ENCODE data around the gene TASOR.
"Not testable (repeated sequence)": the region's sequence is repeated elsewhere in the genome, so short reads cannot be mapped to it uniquely, and the experiment has no call there.

Gene TASOR, protein sequence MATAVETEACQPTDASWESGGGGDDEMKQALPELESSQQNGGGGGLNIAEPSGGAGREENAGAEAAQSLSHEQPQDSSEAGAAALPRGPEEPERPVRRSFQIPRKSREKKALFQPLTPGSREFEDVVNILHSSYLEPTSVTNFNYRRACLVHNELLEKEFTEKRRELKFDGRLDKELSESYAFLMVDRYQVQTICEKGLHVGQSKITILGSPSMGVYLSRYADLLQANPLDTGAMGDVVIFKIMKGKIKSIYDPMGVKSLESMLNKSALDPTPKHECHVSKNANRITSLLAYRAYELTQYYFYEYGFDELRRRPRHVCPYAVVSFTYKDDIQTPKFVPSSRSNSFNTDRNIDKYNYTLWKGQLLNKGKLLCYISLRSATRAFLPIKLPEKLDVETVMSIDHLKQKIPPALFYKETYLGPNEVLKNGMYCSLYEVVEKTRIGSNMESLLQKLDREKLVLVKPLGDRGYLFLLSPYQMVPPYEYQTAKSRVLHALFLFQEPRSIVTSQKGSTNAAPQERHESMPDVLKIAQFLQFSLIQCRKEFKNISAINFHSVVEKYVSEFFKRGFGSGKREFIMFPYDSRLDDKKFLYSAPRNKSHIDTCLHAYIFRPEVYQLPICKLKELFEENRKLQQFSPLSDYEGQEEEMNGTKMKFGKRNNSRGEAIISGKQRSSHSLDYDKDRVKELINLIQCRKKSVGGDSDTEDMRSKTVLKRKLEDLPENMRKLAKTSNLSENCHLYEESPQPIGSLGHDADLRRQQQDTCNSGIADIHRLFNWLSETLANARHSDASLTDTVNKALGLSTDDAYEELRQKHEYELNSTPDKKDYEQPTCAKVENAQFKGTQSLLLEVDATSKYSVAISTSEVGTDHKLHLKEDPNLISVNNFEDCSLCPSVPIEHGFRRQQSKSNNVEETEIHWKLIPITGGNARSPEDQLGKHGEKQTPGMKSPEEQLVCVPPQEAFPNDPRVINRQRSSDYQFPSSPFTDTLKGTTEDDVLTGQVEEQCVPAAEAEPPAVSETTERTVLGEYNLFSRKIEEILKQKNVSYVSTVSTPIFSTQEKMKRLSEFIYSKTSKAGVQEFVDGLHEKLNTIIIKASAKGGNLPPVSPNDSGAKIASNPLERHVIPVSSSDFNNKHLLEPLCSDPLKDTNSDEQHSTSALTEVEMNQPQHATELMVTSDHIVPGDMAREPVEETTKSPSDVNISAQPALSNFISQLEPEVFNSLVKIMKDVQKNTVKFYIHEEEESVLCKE (N-terminal part only)

GRCh38 chr3:56683122-56683817 is at the start of gene TASOR:
Gene TASOR, minus strand, starts transcription at chr3:56683265. Its CDS starts 259 bp downstream, at chr3:56683006.
- peak; percentile 67 to 70 for DNase-seq

DNA sequence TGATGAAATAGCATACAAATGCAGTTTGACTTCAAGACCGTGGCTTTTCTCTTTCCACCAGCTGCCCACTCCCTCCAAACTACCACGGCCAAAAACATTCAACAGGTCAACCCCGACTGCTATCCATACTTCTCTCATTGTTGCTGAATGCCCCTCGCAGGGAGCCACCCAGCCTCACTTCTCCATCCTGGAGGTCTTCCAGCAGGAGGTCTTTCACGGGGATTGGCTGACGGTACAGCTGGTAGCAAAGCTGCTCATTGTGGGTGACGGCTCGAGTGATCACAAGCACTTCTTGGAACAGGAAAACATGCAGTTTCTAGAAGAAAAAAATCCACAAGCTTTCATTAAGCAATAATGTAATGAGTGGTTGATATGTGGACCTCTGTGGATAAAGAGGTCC is 49.0 kb upstream of the TASOR start:
- no peak for DNase-seq

GRCh38 chr3:56725175-56725574 is 42.1 kb upstream of the TASOR start:
- no peak for DNase-seq

DNA sequence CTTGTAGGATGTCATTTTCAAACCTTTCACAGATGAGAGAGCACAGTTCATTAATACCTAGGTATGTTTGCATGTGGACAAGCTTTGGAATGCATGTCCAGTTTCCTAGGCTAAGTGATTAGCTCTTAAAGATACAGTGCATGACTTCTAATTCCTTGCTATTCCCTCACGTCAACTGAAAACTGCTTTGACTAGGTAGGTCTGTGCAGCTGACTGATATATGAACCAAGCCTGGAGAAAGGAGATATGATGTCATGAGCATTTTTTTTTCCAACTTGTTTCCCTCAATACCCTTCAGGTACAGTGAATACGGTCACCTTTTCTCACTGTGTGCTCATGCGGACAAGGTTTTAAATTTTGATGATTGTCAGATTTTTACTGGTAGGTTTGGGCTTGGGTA is 41.6 kb upstream of the TASOR start:
- DNase-seq: no peak

GRCh38 chr3:56720849-56721248 is 37.8 kb upstream of the TASOR start:
- no peak for DNase-seq

- not testable (repeated sequence) for DNase-seq
Observed at GRCh38 chr3:56718809-56719208, 35.7 kb upstream of the TASOR start.

- no peak for DNase-seq
Observed at GRCh38 chr3:56711344-56711743, 28.3 kb upstream of the TASOR start.

GRCh38 chr3:56707412-56707811 is 24.3 kb upstream of the TASOR start:
- not testable (repeated sequence) for DNase-seq

DNA sequence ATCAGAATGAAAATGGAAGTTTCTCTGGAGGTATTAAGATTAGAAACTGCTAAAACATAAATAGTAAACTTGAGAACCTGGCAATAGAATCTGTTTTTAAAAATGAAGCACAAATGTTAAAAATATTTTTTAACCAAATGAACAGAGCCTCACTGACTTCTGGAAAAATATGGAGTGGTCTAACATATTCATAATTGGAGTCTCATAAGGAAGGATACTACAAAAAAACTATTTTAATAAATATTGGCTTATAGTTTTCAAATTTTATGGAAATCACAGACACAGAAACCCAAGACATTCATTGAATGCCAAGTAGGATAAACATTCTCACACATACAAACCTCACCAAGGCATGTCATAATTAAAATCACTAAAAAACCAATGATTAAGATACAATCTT is 23.6 kb upstream of the TASOR start:
- DNase-seq: no peak

DNA sequence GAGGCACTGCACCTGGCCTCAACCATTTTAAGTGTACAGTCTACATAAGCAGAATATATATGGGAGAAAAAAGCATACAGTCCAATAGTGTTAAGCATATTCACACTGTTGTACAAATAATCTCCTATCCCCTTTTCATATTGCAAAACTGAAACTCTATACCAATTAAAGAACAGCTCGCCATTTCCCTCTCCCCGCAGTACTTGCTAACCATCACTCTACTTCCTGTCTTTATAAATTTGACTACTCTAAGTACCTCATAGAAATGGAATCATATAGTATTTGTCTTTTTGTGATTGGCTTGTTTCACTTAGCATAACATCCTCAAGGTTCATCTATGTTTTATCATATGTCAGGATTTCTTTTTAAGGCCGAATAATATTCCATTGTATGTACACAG is 21.6 kb upstream of the TASOR start:
- DNase-seq: no peak

- DNase-seq: peak; percentile 41 to 44
Observed at GRCh38 chr3:56702490-56703315, 19.6 kb upstream of the TASOR start.

- no peak for DNase-seq
Observed at GRCh38 chr3:56700151-56700550, 17.1 kb upstream of the TASOR start.

DNA sequence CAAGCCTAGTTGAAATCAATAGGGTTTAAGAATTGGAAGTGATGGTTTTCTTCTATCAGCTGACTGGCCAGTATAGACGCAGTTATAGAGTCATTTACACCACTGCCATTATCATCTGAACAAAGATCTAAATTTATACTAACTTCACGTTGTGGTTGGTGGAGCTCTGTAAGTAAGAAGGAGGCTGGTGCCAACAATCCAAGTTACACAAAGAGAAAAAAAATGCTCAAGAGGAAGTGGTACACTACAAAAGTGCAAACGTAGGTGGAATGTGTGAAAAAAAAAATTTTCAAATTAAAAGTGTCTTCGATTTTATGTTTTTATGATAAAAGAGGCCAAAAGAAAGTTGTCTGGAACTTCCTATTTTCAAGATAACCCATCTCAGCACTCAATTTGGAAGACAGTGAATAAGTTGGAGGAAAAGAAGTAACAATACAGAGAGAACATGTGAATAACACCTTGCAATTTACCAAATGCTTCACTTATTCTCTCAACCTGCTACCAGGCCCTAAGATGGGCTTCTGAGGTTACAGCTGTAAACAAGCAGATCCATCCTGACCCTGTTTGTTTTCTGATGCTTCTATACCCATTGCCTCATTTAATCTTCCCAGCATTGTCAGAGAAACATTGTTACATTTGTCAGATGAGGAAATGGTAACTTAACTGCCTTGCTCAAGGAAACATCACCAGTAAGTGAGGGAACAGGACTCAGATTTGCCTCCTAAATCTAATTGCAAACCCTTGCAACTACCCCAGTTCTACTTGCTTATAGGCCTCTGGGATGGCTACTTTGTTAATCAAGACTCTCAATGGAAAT is 12.0 kb upstream of the TASOR start:
- no peak for DNase-seq

- DNase-seq: no peak
Observed at GRCh38 chr3:56693750-56694149, 10.7 kb upstream of the TASOR start.

DNA sequence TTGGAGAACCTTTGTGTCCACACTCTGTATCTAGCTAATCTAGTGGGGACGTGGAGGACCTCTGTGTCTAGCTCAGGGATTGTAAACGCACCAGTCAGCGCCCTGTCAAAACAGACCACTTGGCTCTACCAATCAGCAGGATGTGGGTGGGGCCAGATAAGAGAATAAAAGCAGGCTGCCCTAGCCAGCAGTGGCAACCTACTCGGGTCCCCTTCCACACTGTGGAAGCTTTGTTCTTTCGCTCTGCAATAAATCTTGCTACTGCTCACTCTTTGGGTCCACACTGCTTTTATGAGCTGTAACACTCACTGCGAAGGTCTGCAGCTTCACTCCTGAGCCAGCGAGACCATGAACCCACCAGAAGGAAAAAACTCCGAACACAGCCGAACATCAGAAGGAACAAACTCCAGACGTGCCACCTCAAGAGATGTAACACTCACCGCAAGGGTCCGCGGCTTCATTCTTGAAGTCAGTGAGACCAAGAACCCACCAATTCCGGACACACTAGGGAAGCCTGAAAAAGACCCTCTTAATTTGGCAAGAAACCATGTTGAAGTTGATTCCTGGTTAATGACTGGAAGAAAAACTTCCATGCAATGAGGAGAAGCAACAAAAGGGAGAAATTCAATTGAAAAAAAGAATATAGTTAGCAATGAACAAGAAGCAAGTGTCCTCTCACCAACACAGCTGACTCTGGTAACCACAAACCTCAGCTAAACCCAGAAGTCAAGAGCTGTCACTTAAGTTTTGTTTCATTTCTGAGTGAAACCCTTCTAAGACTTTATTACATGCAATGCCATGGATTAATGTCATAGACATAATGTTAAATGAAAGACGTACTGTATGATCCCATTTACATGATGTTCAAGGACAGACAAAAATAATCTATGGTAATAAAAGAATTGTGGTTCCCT is 9.7 kb upstream of the TASOR start:
- DNase-seq: not testable (repeated sequence)

GRCh38 chr3:56692001-56692365 is 8.9 kb upstream of the TASOR start:
- DNase-seq: not testable (repeated sequence)

- DNase-seq: no peak
Observed at GRCh38 chr3:56691165-56692000, 8.3 kb upstream of the TASOR start.

DNA sequence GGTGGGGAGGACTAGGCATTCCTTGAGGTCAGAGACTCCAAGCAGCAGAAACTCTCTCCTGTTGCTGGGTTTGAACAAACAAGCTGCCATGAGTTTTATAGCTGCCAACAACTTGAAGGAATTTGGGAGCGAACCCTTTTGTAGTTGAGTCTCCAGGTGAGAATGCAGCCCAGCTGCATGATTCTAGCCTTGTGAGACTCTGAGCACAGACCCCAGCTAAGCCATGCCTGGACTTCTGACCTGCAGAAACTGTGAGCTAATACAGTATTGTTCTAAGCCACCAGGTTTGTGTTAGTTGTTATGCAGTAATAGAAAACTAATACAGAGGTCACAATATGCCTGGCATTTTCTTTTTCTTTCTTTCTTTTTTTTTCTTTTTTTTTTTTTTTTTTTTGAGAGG is 6.2 kb upstream of the TASOR start:
- DNase-seq: no peak

GRCh38 chr3:56688191-56688590 is 5.1 kb upstream of the TASOR start:
- no peak for DNase-seq
